ENCODE measurements around the gene CBX8. TPM values are rescaled to one million over a fixed set of nuclear protein-coding genes. Genes with fewer than 3 reads are reported as not detected.
A peak's percentile ranks its signal among the peaks of the same experiment; 100 is the strongest.

Gene CBX8
- total RNA-seq, 1 donor from 2014 or later = 7.5 TPM

- intact Hi-C loops (cut with micrococcal nuclease) = no loop called here
- Histone ChIP-seq H3K27me3 (ENCODE audit: low read depth) (peaks cover 100% of the 10 kb centered on the region), H3K4me3 (peak overlapping the region; percentile 2), H3K27ac (replicated peaks) (no peak overlapping the region), H3K9me3 (replicated peaks) (no peaks in the 10 kb centered on the region), H3K36me3 (no peaks in the 10 kb centered on the region), H3K4me1 (peaks cover 56% of the 10 kb centered on the region)
- DNase-seq = no peak
- TF ChIP-seq CTCF (IDR thresholded peaks at IDR 0.05; ENCODE audit: borderline replicate concordance) = no peak
Observed at GRCh38 chr17:79802736-79803420, 6.0 kb upstream of the CBX8 start.

- Histone ChIP-seq H3K27ac (replicated peaks) (no peak overlapping the region), H3K27me3 (ENCODE audit: low read depth) (peaks cover 95% of the 10 kb centered on the region), H3K9me3 (replicated peaks) (no peaks in the 10 kb centered on the region), H3K36me3 (no peaks in the 10 kb centered on the region), H3K4me3 (peak overlapping the region; percentile 2), H3K4me1 (peaks cover 63% of the 10 kb centered on the region)
- DNase-seq = no peak
- no peak for TF ChIP-seq CTCF (IDR thresholded peaks at IDR 0.05; ENCODE audit: borderline replicate concordance)
- intact Hi-C loops (cut with micrococcal nuclease) = no loop called here
Observed at GRCh38 chr17:79802039-79802735, 5.3 kb upstream of the CBX8 start.

GRCh38 chr17:79801156-79802038 lies 4.5 kb upstream of the CBX8 start:
- H3K4me1 ChIP-seq = peaks cover 68% of the 10 kb centered on the region
- intact Hi-C loops (cut with micrococcal nuclease) = no loop called here
- no peak overlapping the region for H3K27ac ChIP-seq (replicated peaks)
- H3K27me3 ChIP-seq (ENCODE audit: low read depth) = peaks cover 87% of the 10 kb centered on the region
- peak overlapping the region; percentile 39 for H3K4me3 ChIP-seq
- H3K9me3 ChIP-seq (replicated peaks) = no peaks in the 10 kb centered on the region
- no peaks in the 10 kb centered on the region for H3K36me3 ChIP-seq
- no peak for DNase-seq
- TF ChIP-seq CTCF (IDR thresholded peaks at IDR 0.05; ENCODE audit: borderline replicate concordance) = no peak

GRCh38 chr17:79800325-79801155 lies 3.7 kb upstream of the CBX8 start:
- intact Hi-C loops (cut with micrococcal nuclease) = no loop called here
- DNase-seq = no peak
- H3K4me3 ChIP-seq = peak overlapping the region; percentile 39
- H3K27ac ChIP-seq (replicated peaks) = no peak overlapping the region
- H3K4me1 ChIP-seq = peaks cover 75% of the 10 kb centered on the region
- peaks cover 79% of the 10 kb centered on the region for H3K27me3 ChIP-seq (ENCODE audit: low read depth)
- H3K36me3 ChIP-seq = no peaks in the 10 kb centered on the region
- no peak for TF ChIP-seq CTCF (IDR thresholded peaks at IDR 0.05; ENCODE audit: borderline replicate concordance)
- no peaks in the 10 kb centered on the region for H3K9me3 ChIP-seq (replicated peaks)

Measured in left ventricle myocardium inferior (tissue), 1 donor.